AG04450 (cell line): ENCODE results near the gene TRIM44. TPM values are rescaled to one million over a fixed set of nuclear protein-coding genes. Genes with fewer than 3 reads are reported as not detected.

Experiments used
- CTCF ChIA-PET: fragments of 300-600, 350-600 bp; formaldehyde crosslinking; extraction: SDS; loops from one replicate; lab custom pipeline; 2022; ENCODE audit warnings: antibody characterized with exemption, inconsistent platforms; lab: Charles Lee
- POLR2A ChIA-PET: fragments of 350-600 bp; formaldehyde crosslinking; extraction: SDS; loops from one replicate; lab custom pipeline; 2021; ENCODE audit warnings: antibody characterized with exemption, inconsistent platforms; lab: Yijun Ruan, JAX
- DNase-seq: peaks from one replicate; pipeline ENCODE4 v3.0.0-alpha.2; 2011; ENCODE audit warnings: low read depth, low spot score
- H3K27ac ChIP-seq: one replicate; pipeline ENCODE4 v1.5.1; 2012; ENCODE audit warnings: low read depth, low read length, control low read depth
- H3K27me3 ChIP-seq: one replicate; pipeline ENCODE4 v1.6.0; 2012; ENCODE audit warnings: low read length; ENCODE audit not compliant: control insufficient read depth, insufficient read depth
- H3K4me3 ChIP-seq: 2 replicates; pipeline ENCODE4 v1.5.1; 2011; ENCODE audit warnings: mild to moderate bottlenecking, low read depth, low read length, control low read depth
- H3K9me3 ChIP-seq: 2 replicates; pipeline ENCODE4 v1.5.1; 2012; ENCODE audit warnings: low read length; ENCODE audit not compliant: control insufficient read depth, insufficient read depth
- polyA minus RNA-seq: library from RNA; depleted of rRNA, polyadenylated mRNA; stranded (reverse); fragments of >200 nt; gene quantifications from 2 replicates; pipeline ENCODE4 v1.2.3, GENCODE V29; 2011; rRNA and poly(A)+ RNA removed
- polyA plus RNA-seq: library from polyadenylated mRNA; depleted of rRNA; stranded (reverse); fragments of >200 nt; gene quantifications from 2 replicates; pipeline ENCODE4 v1.2.3, GENCODE V29; 2011; rRNA removed
- TF ChIP-seq, protein P1 (sequence below): IDR thresholded peaks from 2 replicates; pipeline ENCODE4 v1.5.1; 2011; ENCODE audit warnings: low read depth, low read length, control low read depth, inconsistent platforms

The TRIM44 gene, protein sequence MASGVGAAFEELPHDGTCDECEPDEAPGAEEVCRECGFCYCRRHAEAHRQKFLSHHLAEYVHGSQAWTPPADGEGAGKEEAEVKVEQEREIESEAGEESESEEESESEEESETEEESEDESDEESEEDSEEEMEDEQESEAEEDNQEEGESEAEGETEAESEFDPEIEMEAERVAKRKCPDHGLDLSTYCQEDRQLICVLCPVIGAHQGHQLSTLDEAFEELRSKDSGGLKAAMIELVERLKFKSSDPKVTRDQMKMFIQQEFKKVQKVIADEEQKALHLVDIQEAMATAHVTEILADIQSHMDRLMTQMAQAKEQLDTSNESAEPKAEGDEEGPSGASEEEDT
- 70.7 and 82.6 TPM in 2 replicates for polyA plus RNA-seq
- polyA minus RNA-seq = 116 and 125 TPM in 2 replicates

DNA sequence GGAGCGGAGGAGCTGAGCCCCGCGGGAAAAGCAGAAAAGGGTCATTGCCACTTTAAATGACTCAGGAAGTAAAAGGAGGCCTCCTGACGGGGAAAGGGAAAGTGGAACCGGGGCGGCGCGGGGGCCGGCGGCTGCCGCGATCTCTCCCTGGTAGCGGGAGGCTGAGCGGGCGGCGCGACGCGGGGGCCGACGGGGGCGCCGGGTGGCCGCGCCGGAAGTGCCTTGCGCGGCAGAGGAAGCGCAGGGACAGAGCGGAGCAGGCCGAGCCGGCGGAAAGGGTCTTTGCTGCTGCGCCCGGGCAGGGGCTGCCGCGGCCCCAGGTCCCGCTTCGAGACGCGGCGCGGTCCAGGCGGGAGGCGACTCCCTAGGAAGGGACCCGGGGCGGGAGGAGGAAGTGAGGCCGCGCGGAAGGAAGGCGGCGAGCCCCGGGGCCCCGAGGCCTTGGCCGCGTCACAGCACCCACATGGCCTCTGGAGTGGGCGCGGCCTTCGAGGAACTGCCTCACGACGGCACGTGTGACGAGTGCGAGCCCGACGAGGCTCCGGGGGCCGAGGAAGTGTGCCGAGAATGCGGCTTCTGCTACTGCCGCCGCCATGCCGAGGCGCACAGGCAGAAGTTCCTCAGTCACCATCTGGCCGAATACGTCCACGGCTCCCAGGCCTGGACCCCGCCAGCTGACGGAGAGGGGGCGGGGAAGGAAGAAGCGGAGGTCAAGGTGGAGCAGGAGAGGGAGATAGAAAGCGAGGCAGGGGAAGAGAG lies at the start of gene TRIM44:
Gene TRIM44 (plus strand): TSS at position 127 of the 759 bp plus-strand sequence. CDS start 337 bp downstream, at position 464.
- peaks cover 10% of the 10 kb centered on the region for H3K9me3 ChIP-seq
- peak within 1 kb of the TSS; percentile 82 for H3K4me3 ChIP-seq
- H3K27ac ChIP-seq = peak within 1 kb of the TSS; percentile 84
- ChIA-PET CTCF (interaction anchor here (2.1 kb wide), 1 partner anchor 159 kb away, joined by 9 read pairs; no protein-coding TSS in a partner anchor), POLR2A (no interaction called here)
- TF ChIP-seq, protein P1, sequence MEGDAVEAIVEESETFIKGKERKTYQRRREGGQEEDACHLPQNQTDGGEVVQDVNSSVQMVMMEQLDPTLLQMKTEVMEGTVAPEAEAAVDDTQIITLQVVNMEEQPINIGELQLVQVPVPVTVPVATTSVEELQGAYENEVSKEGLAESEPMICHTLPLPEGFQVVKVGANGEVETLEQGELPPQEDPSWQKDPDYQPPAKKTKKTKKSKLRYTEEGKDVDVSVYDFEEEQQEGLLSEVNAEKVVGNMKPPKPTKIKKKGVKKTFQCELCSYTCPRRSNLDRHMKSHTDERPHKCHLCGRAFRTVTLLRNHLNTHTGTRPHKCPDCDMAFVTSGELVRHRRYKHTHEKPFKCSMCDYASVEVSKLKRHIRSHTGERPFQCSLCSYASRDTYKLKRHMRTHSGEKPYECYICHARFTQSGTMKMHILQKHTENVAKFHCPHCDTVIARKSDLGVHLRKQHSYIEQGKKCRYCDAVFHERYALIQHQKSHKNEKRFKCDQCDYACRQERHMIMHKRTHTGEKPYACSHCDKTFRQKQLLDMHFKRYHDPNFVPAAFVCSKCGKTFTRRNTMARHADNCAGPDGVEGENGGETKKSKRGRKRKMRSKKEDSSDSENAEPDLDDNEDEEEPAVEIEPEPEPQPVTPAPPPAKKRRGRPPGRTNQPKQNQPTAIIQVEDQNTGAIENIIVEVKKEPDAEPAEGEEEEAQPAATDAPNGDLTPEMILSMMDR = no peak
- peak; percentile 47 for DNase-seq
- no peaks in the 10 kb centered on the region for H3K27me3 ChIP-seq

DNA sequence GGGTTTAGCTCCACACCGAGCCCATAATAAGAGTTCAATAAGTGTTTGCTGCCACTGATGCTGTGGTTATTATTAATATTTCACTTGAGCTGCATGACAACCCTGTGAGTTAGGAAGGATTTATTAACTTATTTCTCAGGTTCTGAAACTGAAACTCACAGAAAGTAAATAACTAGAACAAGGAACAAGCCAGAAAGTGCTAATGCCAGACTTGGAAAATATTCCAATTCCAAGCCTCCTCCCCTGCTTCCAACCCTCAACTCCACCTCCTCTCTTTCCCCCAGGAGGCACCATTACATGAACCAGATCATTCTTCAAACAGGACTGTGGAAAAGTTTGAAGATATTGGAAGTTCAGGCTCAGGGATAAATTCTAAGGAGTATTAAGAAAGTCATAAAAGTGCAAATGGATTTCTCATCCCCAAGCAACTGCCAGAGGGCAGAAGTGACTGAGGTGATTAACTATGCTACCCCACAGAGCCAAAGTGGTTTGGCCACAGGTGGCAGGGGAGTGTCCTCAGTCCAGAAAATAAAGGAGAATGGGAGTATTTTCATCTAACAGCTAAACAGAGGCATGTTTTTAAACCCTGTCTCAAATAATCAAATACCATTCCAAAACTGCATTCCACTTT lies 47.5 kb upstream of the TRIM44 start:
- no peaks in the 10 kb centered on the region for H3K9me3 ChIP-seq
- POLR2A ChIA-PET = no interaction called here
- H3K4me3 ChIP-seq = no peak overlapping the region
- CTCF ChIA-PET = interaction anchor here (0.6 to 3.1 kb wide), 25 partner anchors 10 to 654 kb away, joined by 3 to 40 read pairs (median 4); partner anchors contain the start of gene PAMR1
- DNase-seq = no peak
- H3K27ac ChIP-seq = no peak overlapping the region
- TF ChIP-seq, protein P1 = no peak
- no peaks in the 10 kb centered on the region for H3K27me3 ChIP-seq

DNA sequence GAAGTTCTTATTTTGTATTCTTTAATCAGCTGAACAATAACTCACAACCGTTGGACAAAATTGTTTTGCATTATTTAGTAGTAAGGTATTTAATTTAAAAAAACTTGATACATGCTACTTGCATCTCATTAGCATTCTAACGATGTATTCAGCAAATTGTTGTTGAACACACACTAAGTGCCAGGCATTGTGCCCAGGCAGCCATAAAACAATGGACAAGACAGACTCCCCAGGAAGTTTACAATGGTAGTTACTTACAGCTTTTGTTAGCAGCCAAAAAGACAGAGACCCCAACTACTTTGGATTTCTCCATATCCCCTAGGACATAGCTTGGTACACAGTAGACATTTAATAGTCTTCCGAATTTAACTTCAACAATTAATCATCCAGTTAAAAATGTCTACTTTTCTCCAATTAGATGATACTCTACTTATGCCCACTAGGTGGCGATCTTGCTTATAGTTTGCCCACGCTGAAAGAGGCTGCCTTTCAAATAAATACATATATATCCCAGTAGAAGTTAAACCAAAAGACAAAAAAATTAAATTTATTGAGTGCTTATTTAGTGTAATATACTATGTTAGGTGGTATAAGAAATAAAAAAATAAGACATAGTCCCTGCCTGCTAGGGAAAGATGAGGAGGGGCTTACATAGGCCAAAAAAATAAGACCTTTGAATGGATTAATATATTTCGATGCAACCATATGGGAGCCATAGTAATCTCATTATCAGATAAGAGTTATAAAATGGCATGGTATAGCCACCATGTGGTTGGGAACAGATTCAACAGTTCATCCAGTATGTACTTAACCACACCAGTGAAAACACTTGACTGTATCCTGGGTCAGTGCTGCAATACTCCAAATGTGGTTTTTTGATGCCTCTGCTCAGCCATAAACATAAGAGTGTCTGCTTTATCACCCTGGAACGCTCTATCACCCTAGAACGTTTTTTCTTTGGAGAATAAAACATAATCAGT lies 46.4 kb upstream of the TRIM44 start:
- Histone ChIP-seq H3K4me3 (no peak overlapping the region), H3K9me3 (no peaks in the 10 kb centered on the region), H3K27ac (no peak overlapping the region), H3K27me3 (no peaks in the 10 kb centered on the region)
- ChIA-PET CTCF (interaction anchor here (0.6 to 3.1 kb wide), 26 partner anchors 11 to 652 kb away, joined by 3 to 40 read pairs (median 4); partner anchors contain the start of gene PAMR1), POLR2A (no interaction called here)
- TF ChIP-seq, protein P1 = peak; percentile 72
- no peak for DNase-seq

DNA sequence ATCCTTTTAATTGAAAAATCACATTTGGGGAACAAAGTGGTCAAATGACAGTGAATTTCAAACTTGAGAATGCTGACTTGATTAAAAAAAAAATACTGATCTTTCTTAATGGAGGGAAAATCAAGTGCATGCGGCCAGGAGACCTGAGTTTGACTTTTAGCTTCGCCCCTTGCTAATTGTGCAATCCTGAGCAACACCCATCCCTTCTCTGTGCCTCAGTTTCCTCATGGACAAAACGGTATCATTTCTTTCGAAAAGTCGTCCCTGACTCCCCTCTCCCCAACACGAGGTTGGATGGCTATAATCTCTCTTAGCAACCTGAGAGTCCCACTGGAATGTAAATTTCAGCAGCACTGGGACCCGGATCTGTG lies 45.3 kb upstream of the TRIM44 start:
- no peak for DNase-seq
- Histone ChIP-seq H3K4me3 (peak overlapping the region; percentile 78), H3K9me3 (no peaks in the 10 kb centered on the region), H3K27me3 (no peaks in the 10 kb centered on the region), H3K27ac (peak overlapping the region; percentile 80)
- ChIA-PET POLR2A (interaction anchor here (0.8 to 1.2 kb wide), 2 partner anchors 92 to 205 kb away, joined by 3 to 6 read pairs; partner anchors contain the start of gene PAMR1), CTCF (interaction anchor here (0.6 to 1.4 kb wide), 3 partner anchors 25 to 642 kb away, joined by 3 to 10 read pairs (median 4); no protein-coding TSS in a partner anchor)
- TF ChIP-seq, protein P1 = no peak
